HG03432 (cell line): ENCODE results near the gene C2orf69.

Source experiments
- ATAC-seq: cut with Tn5 transposase; IDR thresholded peaks from one replicate; pipeline ENCODE4 v1.9.1; 2021; ENCODE audit warnings: mild to moderate bottlenecking, moderate library complexity; ENCODE audit not compliant: unreplicated experiment

Gene C2orf69, protein sequence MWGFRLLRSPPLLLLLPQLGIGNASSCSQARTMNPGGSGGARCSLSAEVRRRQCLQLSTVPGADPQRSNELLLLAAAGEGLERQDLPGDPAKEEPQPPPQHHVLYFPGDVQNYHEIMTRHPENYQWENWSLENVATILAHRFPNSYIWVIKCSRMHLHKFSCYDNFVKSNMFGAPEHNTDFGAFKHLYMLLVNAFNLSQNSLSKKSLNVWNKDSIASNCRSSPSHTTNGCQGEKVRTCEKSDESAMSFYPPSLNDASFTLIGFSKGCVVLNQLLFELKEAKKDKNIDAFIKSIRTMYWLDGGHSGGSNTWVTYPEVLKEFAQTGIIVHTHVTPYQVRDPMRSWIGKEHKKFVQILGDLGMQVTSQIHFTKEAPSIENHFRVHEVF

DNA sequence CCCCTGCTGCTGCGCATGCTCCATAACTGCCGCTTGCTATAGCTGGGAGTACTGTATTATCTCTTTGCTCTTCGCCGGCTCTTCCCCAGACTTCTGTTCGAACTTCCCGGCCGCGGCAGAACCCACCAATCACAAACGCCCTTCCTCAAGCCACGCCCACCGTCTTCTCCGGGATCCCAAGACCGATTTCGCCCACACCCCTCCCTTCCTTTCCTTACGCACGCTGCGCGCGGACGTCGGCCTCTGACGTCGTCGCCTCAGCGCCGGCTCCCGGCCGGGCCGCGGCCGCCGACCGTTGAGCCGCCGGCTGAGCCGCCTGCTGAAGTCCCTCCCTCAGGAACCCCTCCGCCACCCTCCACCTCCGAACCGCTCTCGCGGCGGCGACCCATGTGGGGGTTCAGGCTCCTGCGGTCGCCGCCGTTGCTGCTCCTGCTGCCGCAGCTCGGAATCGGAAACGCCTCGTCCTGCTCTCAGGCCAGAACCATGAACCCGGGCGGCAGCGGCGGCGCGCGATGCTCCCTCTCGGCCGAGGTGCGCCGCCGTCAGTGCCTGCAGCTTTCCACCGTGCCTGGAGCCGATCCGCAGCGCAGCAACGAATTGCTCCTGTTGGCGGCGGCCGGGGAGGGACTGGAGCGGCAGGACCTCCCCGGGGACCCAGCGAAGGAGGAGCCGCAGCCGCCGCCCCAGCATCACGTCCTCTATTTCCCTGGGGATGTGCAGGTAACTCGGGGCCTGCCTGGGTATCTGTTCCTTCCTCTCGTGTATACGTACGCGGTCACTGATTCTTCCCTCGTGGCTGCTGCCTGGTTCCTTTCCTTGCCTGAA is at the start of gene C2orf69:
Gene C2orf69, plus strand, starts transcription at position 242 of the 825 bp plus-strand sequence. Its CDS starts 146 bp downstream, at position 388.
- ATAC-seq = peak; percentile 92

DNA sequence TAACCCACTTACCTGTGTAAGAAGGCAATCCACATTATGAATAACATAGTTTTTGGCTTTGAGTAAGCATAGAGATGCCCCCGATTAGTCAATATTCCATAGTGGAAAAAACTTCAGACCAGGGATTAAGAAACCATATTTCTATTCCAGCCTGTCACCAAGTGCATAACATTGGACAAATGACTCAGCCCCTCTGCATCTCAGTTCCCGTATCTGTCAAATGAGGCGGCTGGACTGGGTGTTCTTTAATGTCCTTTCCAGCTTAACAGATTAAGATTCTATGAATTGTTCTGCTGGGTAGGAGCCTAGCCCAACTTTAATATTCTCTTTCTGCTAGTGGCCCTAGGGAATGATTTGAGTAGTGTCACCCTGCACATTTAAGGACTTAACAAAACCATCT is 48.3 kb upstream of the C2orf69 start:
- no peak for ATAC-seq

DNA sequence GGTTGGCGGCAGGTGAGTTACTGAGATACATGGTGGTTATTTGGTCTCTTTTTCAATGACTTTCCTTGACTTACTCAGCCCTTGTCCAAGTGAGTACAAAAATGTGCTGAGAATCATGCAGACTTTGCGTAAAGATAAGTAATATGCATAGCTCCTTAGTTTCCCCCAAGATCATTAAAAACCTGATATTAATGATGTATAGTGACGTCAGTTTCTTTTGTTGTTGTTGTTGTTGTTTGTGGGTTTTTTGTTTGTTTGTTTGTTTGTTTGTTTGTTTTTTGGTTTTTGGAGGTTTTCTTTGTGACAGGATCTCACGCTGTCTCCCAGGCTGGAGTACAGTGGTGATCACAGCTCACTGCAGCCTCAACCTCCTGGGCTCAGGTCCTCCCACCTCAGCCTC is 45.2 kb upstream of the C2orf69 start:
- ATAC-seq = no peak

DNA sequence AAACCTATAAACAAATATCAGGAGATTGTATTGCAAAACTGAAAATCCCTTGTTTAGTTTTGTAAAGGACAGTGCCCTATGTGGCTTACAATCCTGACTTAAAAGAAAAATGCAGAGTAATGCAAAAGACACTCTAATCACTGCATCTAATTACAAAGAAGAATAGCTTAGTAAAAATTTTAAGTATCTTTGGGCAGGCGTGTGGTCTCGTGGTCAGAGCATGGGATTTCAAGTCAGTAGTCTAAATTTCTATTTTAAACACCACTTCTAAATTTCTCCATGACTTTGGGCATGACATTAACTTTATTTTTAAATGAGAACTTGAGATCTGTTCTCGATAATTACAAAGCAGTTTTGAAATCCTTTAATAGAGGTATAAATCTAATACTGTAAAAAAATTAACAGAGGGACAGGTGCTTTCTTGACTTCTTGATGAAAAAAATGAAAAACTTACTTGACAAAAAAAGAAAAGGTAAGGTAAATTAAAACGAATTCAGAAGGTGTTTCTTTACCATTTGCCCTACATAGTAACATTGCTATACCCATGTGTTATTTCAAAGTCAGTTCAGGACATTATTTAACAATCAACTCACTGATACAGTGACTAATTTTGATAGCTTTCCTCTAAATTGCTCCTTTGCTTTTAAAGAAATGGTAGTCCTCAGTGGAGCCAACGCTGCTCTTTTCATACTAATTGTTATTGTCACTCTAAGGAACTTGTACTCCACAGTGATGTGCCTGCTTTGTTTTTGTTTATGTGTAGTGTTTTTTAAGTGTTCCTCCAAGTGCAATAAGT is 42.5 kb upstream of the C2orf69 start:
- no peak for ATAC-seq

DNA sequence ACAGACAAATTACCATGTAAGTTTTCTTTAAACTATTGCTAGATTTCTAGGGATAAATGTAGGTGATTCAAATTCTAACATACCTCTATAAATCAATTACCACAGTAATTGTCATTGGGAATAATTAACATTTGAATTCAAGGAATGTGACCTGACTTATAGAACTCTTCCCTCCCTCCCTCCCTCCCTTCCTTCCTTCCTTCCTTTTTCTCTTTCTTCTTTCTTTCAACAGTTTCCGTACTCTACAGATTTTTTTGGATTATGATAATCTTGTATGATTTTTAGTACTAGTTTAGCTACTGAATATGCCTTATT is 41.9 kb upstream of the C2orf69 start:
- ATAC-seq = no peak

DNA sequence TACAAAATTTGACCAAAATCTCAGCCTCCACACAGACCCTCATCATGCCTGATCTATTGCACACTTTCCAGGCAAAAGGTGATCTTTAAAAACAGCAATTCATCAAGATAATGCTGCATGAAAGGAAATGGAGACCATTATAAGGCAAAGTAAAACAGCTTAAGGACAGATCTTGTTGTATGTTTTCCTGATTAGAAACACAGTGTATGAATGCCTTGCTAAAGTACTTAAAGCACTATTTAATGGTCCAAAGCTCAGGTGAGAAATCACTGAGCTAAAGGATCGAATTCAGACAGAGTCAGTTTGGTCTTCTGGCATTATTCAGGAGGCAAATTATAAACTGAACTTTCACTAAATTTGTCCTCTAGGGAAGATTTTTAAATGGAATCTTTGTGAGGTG is 41.4 kb upstream of the C2orf69 start:
- no peak for ATAC-seq

DNA sequence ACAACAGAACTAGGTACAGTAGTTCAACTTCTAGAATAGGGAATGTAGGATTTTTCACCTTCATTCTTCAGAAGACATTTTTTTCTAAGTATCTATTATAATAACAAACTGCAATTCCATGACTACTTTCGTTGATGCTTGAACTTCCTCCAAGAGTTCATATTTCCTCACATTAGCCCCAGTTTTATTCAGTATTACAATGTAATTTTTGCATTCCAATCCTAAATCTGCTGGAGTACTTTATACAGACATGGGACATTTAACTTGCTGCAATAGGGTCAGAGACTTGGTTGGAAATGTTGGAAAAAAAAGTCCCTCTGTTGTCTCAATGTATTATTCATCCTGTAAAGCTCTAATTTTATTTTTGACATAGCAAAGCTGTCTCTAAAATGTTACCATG is 40.5 kb upstream of the C2orf69 start:
- ATAC-seq = no peak

DNA sequence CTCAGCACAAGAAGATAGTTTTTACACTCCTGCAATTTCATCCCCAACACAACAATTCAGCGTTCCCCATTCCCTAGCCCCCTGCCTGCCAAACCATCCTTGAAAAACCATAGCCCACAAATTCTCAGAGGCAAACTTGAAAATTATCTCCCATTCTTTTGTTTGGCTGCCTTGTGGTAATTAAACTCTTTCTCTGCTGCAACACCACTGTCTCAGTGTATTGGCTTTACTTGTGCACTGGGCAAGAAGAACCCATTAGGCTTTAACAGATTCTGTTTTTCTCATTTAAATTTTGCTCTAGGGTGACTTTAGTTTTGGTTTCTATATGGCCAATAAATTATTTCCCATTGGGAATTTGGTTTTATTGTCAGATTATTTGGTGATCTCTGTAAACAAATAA is 36.9 kb upstream of the C2orf69 start:
- no peak for ATAC-seq

DNA sequence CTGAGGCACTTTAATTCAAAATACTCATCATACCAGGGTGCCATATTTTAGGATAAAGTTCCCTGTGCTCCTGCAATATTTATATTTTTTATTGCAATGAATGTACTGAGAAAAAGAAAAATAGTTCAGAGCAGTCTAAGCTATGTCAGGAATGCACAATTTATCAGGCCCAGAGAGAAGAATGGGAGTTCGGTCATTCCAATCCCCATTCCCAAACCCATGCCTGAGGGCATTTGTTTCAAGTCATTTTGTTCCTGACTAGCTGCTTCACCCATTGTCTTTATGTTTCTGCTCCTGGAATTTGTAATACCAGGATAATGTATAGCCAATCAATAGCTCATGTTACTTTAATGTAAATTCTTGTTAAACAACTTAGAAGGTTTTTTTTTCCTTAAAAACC is 35.7 kb upstream of the C2orf69 start:
- ATAC-seq = no peak

DNA sequence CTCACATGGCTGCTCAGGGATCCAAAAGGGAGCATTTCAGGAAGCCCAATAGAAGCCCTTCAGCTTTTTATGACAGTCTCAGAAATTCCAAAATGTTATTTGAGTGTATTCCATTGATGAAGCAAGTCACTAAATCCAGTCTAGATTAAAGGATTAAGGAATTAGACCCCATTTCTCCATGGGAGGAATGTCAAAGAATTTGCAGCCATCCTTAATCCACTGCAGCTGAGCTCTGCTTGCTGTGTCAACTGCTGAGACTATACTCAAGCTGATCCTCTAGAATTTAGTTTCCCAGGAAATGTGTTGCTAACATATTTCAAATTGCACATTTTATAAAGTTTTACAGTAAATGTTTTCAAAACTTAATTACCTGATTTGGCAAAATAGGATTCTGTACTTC is 28.4 kb upstream of the C2orf69 start:
- no peak for ATAC-seq

DNA sequence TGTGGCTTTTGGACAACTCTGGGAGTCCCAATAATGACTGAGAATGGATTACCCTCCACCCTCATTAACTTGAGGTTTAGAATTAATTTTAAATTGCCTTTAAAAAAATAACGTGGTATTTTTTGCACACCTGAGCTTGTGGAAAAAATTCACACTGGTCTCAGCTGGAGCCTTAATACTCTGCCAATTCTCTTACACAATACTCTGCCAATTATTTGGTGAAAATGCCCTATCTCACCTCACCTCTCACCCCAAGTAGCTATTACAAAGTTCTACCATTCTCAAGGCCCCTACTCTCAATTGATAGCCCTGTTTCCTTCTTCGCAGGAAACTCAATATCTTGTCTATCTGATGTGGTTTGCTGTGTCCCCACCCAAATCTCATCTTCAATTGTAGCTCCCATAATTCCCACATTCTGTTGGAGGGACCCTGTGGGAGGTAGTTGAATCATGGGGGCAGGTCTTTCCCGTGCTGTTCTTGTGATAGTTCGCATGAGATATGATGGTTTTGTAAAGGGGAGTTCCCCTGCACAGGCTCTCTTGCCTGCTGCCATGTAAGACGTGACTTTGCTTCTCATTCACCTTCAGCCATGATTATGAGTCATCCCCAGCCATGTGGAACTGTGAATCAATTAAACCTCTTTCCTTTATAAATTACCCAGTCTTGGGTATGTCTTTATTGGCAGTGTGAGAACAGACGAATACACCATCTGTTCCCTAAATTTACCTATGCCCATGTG is 27.4 kb upstream of the C2orf69 start:
- no peak for ATAC-seq

DNA sequence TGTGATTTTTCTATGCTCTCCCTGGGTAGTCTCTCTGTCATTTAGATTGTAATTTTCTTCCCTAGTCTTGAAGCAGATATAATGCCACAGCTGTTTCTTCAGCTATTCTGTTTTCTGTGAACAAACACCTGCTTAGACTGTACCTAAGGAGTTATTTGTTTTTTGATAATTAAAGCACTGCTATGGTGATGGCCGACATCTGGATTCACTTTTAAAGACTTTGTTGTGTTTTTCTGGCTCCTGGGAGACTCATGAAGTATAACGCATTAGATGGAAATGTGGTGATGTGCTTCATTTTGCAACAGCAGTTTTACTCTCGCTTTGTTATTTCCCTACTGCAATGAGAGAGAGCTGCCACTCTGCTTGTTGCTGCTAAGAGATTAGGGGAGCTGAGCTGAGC is 15.7 kb upstream of the C2orf69 start:
- ATAC-seq = no peak

DNA sequence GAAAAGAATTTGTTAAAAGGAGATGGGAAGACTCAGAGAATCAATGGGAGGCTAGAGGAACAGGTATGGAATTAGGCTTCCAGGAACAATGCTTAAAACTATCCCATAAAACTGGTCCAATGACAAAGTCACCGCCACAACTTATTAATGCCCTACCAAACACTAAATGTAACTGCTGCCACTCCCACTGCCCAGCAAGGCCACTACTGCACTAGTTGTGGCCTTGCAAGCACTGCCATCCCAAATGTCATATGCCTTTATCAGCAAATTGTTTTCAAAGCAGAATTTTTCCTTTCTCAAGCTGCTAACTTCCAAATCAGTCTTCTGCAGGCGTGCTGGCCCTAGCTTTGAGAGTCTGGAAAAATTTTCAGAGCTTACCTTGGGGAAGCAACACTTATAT is 14.5 kb upstream of the C2orf69 start:
- no peak for ATAC-seq

DNA sequence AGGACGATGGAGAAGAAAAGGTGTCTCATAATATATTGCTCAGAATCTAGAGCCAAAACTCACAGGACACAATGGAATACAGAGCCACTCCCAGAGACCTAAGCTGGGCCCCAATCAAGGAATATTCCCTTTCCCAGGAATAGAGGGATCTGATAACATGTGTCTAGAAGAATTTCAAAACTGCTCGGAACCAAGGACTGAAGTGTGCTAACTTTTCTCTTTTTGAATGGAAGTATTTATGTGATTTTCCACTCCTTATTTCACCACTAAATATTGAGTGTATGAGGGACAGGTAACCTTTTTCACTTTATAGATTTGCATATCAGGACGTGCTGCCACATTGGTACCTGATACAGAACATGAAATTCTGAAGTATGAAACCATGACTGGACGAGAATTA is 9.2 kb upstream of the C2orf69 start:
- no peak for ATAC-seq

DNA sequence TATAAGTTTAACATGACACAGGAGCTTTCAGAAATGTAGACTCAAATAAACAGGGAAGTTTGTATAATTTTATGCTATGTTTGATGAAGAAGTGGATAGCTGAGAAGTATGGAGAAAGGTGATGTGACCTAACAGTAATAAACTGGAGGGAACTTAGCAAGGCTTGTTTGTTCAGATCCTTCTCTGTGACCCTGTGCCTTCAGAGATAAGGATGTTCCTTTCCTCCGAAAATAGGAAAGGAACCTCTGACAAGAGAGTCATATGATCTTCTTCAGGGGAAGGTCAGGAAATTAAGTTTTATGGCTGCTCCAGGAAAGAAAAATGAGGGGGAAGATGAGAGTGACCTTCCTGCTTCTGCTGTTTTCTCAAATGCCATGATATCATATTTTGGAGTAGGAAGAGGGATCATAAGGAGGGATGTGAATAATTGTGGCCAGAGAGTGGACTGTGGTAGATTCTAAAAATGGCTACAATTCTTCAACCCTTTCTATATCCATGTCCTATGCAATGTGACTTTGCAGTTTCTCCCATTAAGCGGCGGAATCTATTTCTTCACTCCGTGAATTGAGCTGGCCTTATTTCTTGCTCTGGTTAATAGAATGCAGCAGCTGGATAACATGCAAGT is 8.5 kb upstream of the C2orf69 start:
- ATAC-seq = no peak

DNA sequence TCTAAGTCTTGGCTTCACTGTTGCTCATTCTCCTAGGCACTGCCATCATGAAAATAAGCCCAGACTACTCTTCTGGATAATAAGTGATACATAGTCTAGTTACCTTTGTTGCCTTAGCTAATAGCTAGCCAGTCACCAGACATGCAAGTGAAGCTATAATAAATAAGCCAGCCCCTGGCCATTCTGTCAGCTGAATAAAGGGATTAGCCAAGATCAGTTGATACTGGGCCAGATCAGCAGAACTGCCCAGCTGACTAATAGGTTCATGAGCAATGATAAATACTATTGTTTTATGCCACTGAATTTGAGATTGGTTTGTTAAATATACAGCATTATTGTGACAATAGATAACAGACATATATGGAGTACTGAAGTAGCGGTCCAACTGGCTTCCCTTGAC is 8.0 kb upstream of the C2orf69 start:
- no peak for ATAC-seq

DNA sequence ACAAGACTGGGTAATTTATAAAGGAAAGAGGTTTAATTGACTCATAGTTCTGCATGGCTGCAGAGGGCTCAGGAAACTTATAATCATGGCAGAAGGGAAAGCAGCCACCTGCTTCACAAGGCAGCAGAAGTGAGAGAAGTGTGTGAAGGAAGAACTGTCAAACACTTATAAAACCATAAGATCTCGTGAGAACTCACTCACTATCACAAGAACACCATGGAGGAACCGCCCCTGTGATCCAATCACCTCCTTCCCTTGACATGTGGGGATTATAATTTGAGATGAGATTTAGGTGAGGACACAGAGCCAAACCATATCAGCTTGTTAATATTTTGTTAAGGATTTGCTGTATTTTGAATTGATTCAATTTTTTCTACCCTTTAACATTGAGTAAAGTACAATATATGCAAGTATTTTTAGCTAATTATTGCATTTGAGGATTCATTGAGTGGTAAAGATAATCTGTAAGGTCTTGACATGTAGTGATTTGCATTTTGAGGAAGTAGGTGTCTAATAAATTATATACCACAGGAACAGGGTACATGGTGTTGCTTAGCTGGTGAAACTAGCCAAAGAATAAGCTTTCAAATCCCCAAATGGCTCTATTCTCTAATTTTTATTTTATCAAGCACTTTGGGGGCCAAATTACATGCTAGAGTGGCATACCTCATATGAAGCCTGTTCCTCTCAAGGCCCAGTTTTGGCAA is 3.9 kb upstream of the C2orf69 start:
- no peak for ATAC-seq

DNA sequence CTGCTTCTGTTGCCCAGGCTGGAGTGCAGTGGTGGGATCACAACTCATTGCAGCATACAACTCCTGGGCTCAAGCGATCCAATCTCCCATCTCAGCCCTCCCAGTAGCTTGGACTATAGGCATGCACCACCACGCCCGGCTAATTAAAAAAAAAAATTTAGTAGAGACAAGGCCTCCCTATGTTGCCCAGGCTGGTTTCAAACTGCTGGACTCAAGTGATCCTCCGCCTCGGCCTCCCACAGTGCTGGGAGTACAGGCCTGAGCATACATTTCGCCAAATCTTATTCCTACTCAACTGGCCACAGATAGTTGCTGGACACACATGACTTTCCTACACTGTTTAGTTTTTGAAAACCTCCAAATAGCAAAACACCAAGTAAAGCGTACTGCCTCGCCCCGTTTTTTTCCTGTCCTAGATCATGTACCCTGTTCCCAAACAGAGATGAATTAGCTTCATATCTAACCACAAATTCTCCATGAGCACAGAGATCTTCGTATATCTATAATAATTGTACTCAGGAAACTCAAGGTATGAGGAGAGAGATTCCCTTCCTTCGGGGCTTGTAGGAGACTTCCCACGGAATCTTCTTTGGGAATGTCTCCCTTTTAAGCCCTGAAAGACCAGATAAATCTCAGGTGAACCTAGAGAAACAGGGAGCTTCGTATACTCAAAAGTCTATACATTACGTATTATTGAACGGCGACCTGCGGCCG is 598 bp upstream of the C2orf69 start:
- no peak for ATAC-seq

DNA sequence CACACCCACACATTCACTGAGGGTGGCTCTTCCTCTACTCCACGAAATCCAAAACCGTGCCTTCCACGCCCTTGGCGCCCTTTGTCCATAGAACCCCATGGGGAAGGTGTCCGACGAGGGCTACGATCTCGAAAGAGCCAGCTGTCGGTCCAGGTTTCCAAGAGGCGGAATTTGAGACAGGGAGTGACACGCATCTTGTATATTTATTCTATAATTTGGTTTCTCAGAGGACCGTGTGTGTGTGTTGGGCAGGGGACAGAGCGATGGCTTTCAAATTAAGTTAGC is 726 bp downstream of the C2orf69 start:
- ATAC-seq = no peak
